ENCODE measurements around the gene WDFY2. TPM values are rescaled to one million over a fixed set of nuclear protein-coding genes. Genes with fewer than 3 reads are reported as not detected.
"Not testable (repeated sequence)": the region's sequence is repeated elsewhere in the genome, so short reads cannot be mapped to it uniquely, and the experiment has no call there.

The WDFY2 gene
- total RNA-seq, 2 experiments from 2014 or later = 9.3 to 11.2 TPM

DNA sequence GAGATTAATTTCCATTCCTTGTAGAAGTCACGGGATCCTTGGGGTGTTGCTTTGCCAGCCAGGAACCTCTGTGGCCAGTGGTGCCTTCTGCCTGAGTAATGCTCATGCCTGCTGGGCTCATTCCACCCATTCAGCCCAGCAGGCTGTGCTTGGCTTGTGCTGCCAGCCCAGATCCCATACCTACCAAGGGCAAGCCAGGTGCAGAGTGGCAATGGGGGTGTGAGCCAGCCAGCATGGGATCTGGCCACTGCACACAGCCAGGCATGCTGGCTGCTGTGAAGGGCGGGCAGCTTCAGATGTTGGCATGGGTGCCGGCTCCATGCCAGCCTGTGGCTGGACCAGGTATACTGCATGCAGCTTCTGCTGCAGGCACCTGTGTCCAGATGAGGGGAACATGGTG is 42.5 kb downstream of the WDFY2 start:
- Mint-ChIP-seq H3K4me1 (ENCODE audit: low read depth) (peaks cover 46% of the 10 kb centered on the region), H3K4me3 (no peak overlapping the region)
- POLR2A ChIA-PET = no interaction called here

DNA sequence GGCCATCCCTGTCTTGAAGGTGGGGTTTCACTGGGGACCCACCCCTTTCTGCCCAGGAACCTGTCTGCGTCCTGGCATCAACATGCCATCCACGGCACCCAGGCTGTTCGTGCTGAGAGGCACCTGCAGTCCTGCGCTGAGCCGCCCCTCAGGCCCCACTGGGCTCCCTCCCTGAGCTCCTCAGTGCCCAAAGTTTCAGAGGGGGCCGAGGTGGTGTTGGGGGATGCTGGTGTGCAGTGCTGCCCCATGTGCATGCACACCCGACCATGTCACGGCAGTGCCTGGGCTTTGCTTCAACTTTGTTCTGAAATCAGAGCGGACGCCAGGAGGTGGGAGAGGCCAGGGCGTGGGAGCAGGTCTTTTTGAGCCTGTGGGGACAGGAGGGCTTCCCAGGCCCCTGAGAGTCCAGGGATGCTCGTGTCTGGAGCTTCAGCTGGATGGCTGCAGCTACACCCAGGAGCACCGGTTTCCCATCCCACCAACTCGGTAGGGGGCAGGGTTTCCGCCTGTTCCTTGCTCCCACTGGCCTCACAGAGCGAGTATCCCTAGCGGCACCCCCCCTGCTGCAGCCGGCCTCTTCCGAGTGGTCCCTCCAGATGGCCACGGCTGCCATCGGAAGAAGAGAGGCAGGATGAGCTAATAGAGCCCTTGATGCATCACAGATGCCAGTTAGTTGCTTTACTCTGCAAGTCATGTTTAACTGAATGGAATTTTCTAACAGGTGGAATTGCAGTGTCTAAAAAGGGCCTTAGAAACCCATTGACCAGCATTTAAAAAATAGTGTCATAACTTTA is 44.0 kb downstream of the WDFY2 start:
- POLR2A ChIA-PET = no interaction called here
- intact Hi-C loops (cut with micrococcal nuclease) = no loop called here
- CTCF ChIA-PET = no interaction called here
- H3K27ac Mint-ChIP-seq = no peak overlapping the region
- no peaks in the 10 kb centered on the region for H3K9me3 Mint-ChIP-seq
- DNase-seq = no peak
- no peaks in the 10 kb centered on the region for H3K36me3 Mint-ChIP-seq
- no peak overlapping the region for H3K4me3 Mint-ChIP-seq
- no peaks in the 10 kb centered on the region for H3K27me3 Mint-ChIP-seq
- peaks cover 45% of the 10 kb centered on the region for H3K4me1 Mint-ChIP-seq (ENCODE audit: low read depth)

More for the DNA sequence above, 42.5 kb downstream of the WDFY2 start:
- no peaks in the 10 kb centered on the region for H3K36me3 Mint-ChIP-seq
- H3K27me3 Mint-ChIP-seq = no peaks in the 10 kb centered on the region
- H3K27ac Mint-ChIP-seq = no peak overlapping the region
- no peak for DNase-seq
- CTCF ChIA-PET = no interaction called here
- H3K9me3 Mint-ChIP-seq = no peaks in the 10 kb centered on the region
- intact Hi-C loops (cut with micrococcal nuclease) = no loop called here

DNA sequence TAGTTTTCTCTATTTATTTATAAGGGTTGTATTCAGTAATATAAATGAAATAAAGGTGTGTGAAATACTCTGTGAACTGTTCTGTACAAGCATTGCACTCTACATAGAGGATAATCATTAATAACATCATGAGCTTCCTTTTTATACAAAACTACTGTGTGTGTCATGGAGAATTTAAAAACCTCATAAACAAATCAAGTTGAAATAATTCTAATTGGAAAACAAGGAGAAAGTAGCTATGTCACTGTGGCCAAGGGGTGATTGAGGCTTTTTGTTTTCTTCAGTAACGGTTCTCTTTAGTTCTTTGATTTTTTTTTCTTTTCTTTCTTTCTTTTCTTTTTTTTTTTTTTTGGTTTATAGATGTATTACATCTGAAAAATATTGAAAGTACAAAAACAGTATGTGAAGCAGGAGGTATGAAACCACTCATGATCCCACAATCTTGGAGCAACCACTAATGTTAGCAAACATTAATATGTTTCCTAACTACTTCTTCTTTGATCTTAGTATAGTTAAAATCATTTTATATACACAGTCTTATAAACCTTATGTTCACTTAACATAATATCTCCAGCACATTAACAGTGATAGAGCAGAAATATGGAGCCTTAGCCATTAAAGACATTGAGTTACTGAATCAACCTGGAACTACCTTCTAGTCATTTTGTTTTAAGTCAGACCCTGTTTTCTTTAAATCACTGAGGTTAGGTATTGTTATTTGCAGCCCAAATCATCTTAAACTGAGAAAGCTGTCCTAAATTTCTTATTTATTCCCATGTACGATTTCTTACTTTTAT is 45.4 kb downstream of the WDFY2 start:
- no peaks in the 10 kb centered on the region for H3K27me3 Mint-ChIP-seq
- no peak for DNase-seq
- H3K4me1 Mint-ChIP-seq (ENCODE audit: low read depth) = peaks cover 33% of the 10 kb centered on the region
- intact Hi-C loops (cut with micrococcal nuclease) = no loop called here
- ChIA-PET POLR2A (no interaction called here), CTCF (interaction anchor here (2.2 kb wide), 1 partner anchor 15 kb away, joined by 7 read pairs; no protein-coding TSS in a partner anchor)
- no peak overlapping the region for H3K4me3 Mint-ChIP-seq
- no peaks in the 10 kb centered on the region for H3K36me3 Mint-ChIP-seq
- no peak overlapping the region for H3K27ac Mint-ChIP-seq
- H3K9me3 Mint-ChIP-seq = no peaks in the 10 kb centered on the region

DNA sequence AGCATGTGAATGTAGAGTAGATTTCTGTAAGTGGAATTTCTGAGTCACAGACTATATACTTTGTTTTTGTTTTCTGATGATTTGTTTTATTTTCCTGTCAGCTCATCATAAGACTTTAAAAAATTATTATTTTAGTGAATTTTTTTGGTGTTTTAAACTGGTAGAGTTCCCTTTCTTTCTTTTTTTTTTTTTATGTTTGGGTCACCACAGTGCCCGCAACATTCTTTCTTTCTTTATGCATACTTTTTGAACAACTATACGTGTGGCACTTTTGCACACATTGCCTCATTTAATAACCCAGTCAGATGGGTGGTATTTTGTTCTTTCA is 46.0 kb downstream of the WDFY2 start:
- Mint-ChIP-seq H3K9me3 (no peaks in the 10 kb centered on the region), H3K4me1 (ENCODE audit: low read depth) (peaks cover 35% of the 10 kb centered on the region), H3K4me3 (no peak overlapping the region), H3K36me3 (no peaks in the 10 kb centered on the region), H3K27me3 (no peaks in the 10 kb centered on the region), H3K27ac (no peak overlapping the region)
- ChIA-PET CTCF (interaction anchor here (2.2 kb wide), 1 partner anchor 15 kb away, joined by 7 read pairs; no protein-coding TSS in a partner anchor), POLR2A (no interaction called here)
- DNase-seq = no peak
- intact Hi-C loops (cut with micrococcal nuclease) = no loop called here

DNA sequence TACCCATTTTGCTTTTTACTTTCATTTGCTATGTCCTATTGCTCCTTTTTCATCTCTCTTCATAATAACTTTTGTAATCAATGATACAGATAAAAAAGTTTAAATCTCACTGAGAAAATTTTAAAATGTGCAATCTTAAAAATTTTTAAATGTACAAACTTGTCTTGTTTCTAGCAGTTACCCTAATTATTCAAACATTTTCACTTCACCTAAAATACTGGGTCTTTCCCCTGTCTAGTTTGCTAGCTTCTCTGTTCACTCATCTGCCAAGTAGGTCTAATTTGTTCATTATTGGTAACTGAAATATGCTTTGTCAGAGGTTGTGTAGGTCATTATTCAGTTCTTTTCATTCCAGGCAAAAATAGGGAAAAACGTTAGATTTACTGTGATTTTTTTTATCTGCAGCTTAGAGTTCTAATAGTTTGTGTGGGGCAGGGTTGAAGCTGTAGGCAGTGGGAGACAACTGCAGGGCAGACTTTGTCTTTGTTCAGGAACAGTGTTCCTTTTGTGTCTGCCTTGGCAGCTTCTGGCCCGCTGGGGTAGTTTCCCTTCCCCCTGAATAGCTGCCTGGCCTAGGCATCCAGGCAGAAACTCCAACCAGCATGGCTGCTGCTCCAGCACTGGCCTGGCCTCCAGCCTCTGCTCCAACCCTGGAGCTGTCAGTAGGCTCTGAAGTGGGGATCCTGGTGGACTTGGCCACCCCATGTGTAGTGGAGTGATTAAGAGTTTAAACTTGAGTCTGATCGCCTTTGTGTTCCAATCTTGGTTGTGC is 48.5 kb downstream of the WDFY2 start:
- CTCF ChIA-PET = no interaction called here
- Mint-ChIP-seq H3K27me3 (no peaks in the 10 kb centered on the region), H3K27ac (no peak overlapping the region), H3K36me3 (no peaks in the 10 kb centered on the region), H3K4me1 (ENCODE audit: low read depth) (peaks cover 48% of the 10 kb centered on the region), H3K9me3 (no peaks in the 10 kb centered on the region), H3K4me3 (no peak overlapping the region)
- DNase-seq = no peak
- intact Hi-C loops (cut with micrococcal nuclease) = no loop called here
- POLR2A ChIA-PET = interaction anchor here (1.2 kb wide), 1 partner anchor 12 kb away, joined by 3 read pairs; no protein-coding TSS in a partner anchor

DNA sequence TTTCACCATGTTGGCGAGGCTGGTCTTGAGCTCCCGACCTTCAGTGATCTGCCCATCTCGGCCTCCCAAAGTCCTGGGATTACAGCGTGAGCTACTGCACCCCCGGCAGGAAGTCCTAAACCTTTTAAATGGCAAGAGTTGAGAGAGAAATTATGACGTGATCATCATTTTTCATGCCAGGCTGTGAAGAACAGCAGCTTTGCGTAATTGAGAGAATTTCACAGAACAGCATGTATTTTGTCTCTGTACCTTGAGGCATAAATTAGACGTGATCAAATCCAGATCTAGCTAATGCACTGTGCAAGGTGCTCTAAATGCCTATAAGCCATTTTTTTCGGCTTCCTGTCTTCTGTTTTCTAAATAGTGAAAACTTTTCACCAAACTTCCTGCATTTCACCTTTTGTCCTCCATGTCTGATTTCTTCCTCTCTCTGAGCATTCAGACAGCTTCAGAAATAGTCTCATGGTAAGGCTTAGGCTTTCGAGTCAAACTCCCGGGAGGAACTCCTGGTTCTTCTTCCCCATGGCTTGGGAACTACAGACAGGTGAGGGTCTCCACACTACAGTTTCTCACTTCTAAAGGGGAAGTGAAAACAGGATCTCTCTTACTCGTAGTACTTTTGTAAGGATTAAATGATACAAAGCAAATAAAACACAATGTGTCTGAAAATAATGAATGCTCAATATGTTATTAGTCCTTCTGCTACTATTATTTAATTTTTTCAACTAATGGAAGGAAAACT is 51.0 kb downstream of the WDFY2 start:
- H3K27ac Mint-ChIP-seq = peak overlapping the region; percentile 33
- H3K36me3 Mint-ChIP-seq = no peaks in the 10 kb centered on the region
- DNase-seq = no peak
- POLR2A ChIA-PET = interaction anchor here (0.7 kb wide), 1 partner anchor 21 kb away, joined by 3 read pairs; no protein-coding TSS in a partner anchor
- intact Hi-C loops (cut with micrococcal nuclease) = no loop called here
- H3K9me3 Mint-ChIP-seq = no peaks in the 10 kb centered on the region
- no peaks in the 10 kb centered on the region for H3K27me3 Mint-ChIP-seq
- CTCF ChIA-PET = interaction anchor here (2.6 kb wide), 1 partner anchor 181 kb away, joined by 6 read pairs; no protein-coding TSS in a partner anchor
- peaks cover 40% of the 10 kb centered on the region for H3K4me1 Mint-ChIP-seq (ENCODE audit: low read depth)
- no peak overlapping the region for H3K4me3 Mint-ChIP-seq

DNA sequence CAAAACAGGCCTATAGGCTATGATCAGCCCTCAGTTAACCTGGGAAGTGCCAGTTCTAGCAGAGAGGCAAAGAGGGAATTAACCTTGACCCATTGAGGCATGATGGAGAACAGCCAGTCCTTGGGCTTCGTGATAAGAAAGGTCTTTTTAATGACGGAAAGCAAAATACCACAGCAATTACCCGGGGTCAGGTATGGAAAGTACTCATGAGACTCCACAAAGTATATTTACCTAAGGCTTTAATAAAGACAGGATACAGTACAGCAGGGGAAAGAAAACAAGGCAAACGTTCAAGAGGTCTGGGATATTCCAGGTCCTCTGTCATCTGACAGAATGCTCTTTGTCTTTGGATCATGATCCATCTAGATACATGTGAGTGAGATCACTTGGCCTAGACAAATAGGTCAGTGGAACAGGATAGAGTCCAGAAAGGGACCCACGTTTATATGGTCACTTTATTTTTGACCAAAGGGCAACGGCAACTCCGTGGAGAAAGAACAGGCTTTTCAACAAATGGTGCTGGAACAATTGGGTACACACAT is 52.2 kb downstream of the WDFY2 start:
- ChIA-PET CTCF (no interaction called here), POLR2A (no interaction called here)

DNA sequence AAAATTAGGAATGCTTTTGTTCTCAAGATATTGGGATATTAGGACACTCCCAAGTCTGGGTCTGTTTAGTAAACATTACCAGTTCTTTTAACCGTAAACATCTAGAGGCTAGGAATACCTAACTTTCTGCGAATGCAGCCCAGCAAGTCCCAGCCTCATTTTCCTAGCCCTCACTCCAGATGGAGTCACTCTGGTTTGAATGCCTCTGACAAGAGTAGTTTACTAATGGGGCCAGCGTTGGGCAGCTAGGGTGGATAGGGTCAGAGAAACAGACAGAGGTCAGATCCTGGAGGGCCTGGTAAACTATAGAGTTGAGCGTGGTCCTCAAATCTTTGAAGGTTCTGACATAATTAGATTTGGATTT is 53.6 kb downstream of the WDFY2 start:
- Mint-ChIP-seq H3K4me1 (ENCODE audit: low read depth) (peaks cover 28% of the 10 kb centered on the region), H3K27me3 (no peaks in the 10 kb centered on the region), H3K9me3 (no peaks in the 10 kb centered on the region), H3K4me3 (no peak overlapping the region), H3K36me3 (no peaks in the 10 kb centered on the region), H3K27ac (no peak overlapping the region)
- POLR2A ChIA-PET = no interaction called here
- CTCF ChIA-PET = no interaction called here
- intact Hi-C loops (cut with micrococcal nuclease) = no loop called here
- DNase-seq = no peak

More for the DNA sequence above, 52.2 kb downstream of the WDFY2 start:
- no peak overlapping the region for H3K4me3 Mint-ChIP-seq
- intact Hi-C loops (cut with micrococcal nuclease) = no loop called here
- H3K9me3 Mint-ChIP-seq = no peaks in the 10 kb centered on the region
- DNase-seq = no peak
- H3K27me3 Mint-ChIP-seq = no peaks in the 10 kb centered on the region
- peaks cover 35% of the 10 kb centered on the region for H3K4me1 Mint-ChIP-seq (ENCODE audit: low read depth)
- no peak overlapping the region for H3K27ac Mint-ChIP-seq
- no peaks in the 10 kb centered on the region for H3K36me3 Mint-ChIP-seq

DNA sequence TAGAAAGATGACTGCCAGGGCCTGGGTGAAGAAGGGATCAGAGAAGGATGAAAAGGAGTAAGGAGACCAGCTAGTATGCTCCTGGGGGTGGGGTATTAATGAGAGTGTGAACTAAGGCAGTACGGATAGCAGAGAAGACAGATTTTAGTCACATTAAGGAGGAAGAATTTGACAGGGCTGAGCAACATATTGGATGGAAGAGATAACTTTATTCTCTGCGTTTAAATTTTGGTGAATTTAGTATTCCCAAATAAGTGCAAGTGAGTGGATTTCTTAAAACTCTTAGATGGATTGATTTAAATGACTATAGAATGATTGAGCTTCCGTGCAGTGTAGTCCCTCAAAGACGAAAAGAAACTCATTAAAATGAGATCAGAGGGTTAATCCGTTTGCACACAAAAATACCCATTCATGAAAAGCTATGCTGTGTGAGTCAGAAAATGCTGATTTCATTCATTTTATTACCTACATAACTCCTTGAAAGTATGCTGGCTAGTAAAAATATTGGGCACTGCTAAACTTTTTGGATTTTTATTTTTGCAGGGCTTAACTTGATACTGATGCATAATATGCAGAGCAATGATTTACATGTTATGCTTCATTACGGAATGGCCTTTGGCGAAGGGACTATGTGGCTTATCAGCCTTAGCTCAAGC is 54.1 kb downstream of the WDFY2 start:
- DNase-seq = no peak

DNA sequence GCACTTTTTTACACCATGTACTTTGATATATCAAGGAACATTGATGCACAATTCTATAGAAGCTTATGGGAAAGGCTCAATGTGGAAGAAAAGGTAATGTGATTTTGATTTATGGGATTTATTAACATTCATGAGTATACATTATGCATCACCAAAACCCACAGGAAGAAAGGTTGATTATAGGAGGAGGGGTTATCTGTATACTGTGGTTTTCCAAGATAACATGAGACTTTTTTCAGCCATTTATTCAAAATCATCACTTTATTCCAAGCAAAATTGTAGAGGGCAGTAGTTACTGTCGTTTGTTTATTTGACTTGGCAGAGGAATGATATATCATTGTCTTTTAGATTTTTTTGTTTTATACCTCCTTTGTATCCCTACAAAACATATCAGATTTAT is 54.9 kb downstream of the WDFY2 start:
- intact Hi-C loops (cut with micrococcal nuclease) = no loop called here
- no peak overlapping the region for H3K27ac Mint-ChIP-seq
- no peaks in the 10 kb centered on the region for H3K9me3 Mint-ChIP-seq
- H3K36me3 Mint-ChIP-seq = no peaks in the 10 kb centered on the region
- H3K4me3 Mint-ChIP-seq = no peak overlapping the region
- no peak for DNase-seq
- H3K4me1 Mint-ChIP-seq (ENCODE audit: low read depth) = peaks cover 40% of the 10 kb centered on the region
- H3K27me3 Mint-ChIP-seq = no peaks in the 10 kb centered on the region
- POLR2A ChIA-PET = no interaction called here
- CTCF ChIA-PET = no interaction called here

More for the DNA sequence above, 54.1 kb downstream of the WDFY2 start:
- Mint-ChIP-seq H3K4me3 (no peak overlapping the region), H3K27ac (no peak overlapping the region), H3K4me1 (ENCODE audit: low read depth) (peaks cover 32% of the 10 kb centered on the region), H3K36me3 (no peaks in the 10 kb centered on the region), H3K27me3 (no peaks in the 10 kb centered on the region), H3K9me3 (no peaks in the 10 kb centered on the region)
- intact Hi-C loops (cut with micrococcal nuclease) = no loop called here
- ChIA-PET POLR2A (no interaction called here), CTCF (no interaction called here)

DNA sequence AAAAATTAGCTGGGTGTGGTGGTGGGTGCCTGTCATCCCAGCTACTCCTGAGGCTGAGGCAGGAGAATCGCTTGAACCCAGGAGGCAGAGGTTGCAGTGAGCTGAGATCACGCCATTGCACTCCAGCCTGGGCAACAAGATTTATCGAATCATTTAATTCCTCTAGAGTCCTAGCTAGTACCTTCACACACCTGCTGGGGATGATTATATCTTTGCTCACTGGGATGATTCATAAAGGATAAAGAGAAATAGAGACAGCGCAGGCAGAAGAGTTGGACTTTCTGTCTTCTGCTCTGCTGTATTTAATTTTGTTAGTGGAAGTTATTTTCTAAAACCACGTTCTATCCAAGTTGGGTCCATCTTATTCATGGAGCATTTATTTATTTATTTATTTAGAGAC is 56.4 kb downstream of the WDFY2 start:
- DNase-seq; H3K36me3 Mint-ChIP-seq; POLR2A ChIA-PET; H3K9me3 Mint-ChIP-seq; H3K27me3 Mint-ChIP-seq; H3K27ac Mint-ChIP-seq; CTCF ChIA-PET; H3K4me3 Mint-ChIP-seq; intact Hi-C loops (cut with micrococcal nuclease): not testable (repeated sequence)
- H3K4me1 Mint-ChIP-seq (ENCODE audit: low read depth) = peaks cover 45% of the 10 kb centered on the region

All from activated CD4-positive, alpha-beta memory T cell treated with anti-CD3 and anti-CD28 coated beads for 36 hours (primary cell).